PC-9 (cell line): ENCODE results near the gene MAFB. TPM values are rescaled to one million over a fixed set of nuclear protein-coding genes. Genes with fewer than 3 reads are reported as not detected.

Experiments used
- BruUV-seq: library from RNA; stranded (reverse); fragments of 400-500 nt; replicated peaks from 2 replicates; lab custom pipeline; 2021; lab: Mats Ljungman, UMichigan
- CTCF ChIA-PET: fragments of 300-600 bp; sonication (Branson Sonifier 250); formaldehyde crosslinking; loops from one replicate; lab custom pipeline; 2022; ENCODE audit warnings: antibody characterized with exemption; lab: Charles Lee
- POLR2A ChIA-PET: fragments of 300-600 bp; sonication (Branson Sonifier 250); formaldehyde crosslinking; loops from one replicate; lab custom pipeline; 2022; ENCODE audit warnings: antibody characterized with exemption; ENCODE audit not compliant: unreplicated experiment; lab: Charles Lee
- DNase-seq, 2 experiments: peaks; one replicate each; pipeline versions ENCODE4 v3.0.0 to v3.0.0-alpha.2; 2015 to 2022; ENCODE audit warnings: mixed read lengths in 1 of 2
- H2AFZ ChIP-seq: fragments of 200-600 bp; sonication (generic); 2 replicates; pipeline ENCODE4 v1.8.1; 2017; ENCODE audit warnings: antibody characterized with exemption
- H3F3A ChIP-seq: fragments of 200-600 bp; sonication (generic); 2 replicates; pipeline ENCODE4 v1.8.1; 2017; ENCODE audit warnings: antibody characterized with exemption, mild to moderate bottlenecking, low read depth; ENCODE audit not compliant: insufficient read depth
- H3K27ac ChIP-seq: fragments of 200-600 bp; sonication (generic); 2 replicates; pipeline ENCODE4 v1.6.1; 2016; ENCODE audit warnings: mixed run types
- H3K27me3 ChIP-seq: fragments of 200-600 bp; sonication (generic); 2 replicates; pipeline ENCODE4 v1.6.1; 2016; ENCODE audit warnings: low read depth, mixed run types; ENCODE audit not compliant: insufficient read depth
- H3K36me3 ChIP-seq: fragments of 200-600 bp; sonication (generic); 2 replicates; pipeline ENCODE4 v1.6.1; 2016; ENCODE audit warnings: low read depth, mixed run types
- H3K4me1 ChIP-seq: fragments of 200-600 bp; sonication (generic); replicated peaks from 2 replicates; pipeline ENCODE4 v1.6.1; 2016; ENCODE audit warnings: mixed run types; ENCODE audit not compliant: insufficient read depth
- H3K4me2 ChIP-seq: fragments of 200-600 bp; sonication (generic); 2 replicates; pipeline ENCODE4 v1.6.1; 2017; ENCODE audit warnings: mixed run types
- H3K4me3 ChIP-seq: fragments of 200-600 bp; sonication (generic); 2 replicates; pipeline ENCODE4 v1.6.1; 2016; ENCODE audit warnings: mixed run types
- H3K79me2 ChIP-seq: fragments of 200-600 bp; sonication (generic); 2 replicates; pipeline ENCODE4 v1.6.1; 2017; ENCODE audit warnings: low read depth, mixed run types
- H3K9me2 ChIP-seq: fragments of 200-600 bp; sonication (generic); 2 replicates; pipeline ENCODE4 v1.8.1; 2017; ENCODE audit warnings: mild to moderate bottlenecking; ENCODE audit not compliant: insufficient read depth
- H3K9me3 ChIP-seq: fragments of 200-600 bp; sonication (generic); 2 replicates; pipeline ENCODE4 v1.8.1; 2016; ENCODE audit warnings: low read depth; ENCODE audit not compliant: insufficient read depth
- H4K20me1 ChIP-seq: fragments of 200-600 bp; sonication (generic); 2 replicates; pipeline ENCODE4 v1.8.1; 2017; ENCODE audit not compliant: insufficient read depth
- EZH2 ChIP-seq: fragments of 200-600 bp; sonication (generic); IDR thresholded peaks from 2 replicates; pipeline ENCODE4 v1.8.0; 2017; ENCODE audit warnings: antibody characterized with exemption, low read depth
- intact Hi-C: fragments of 100-400 bp; cut with micrococcal nuclease; formaldehyde crosslinking; loops from one replicate; pipeline ENCODE4 v1.10.0; 2022; ENCODE audit not compliant: unreplicated experiment
- total RNA-seq: library from RNA; stranded (reverse); gene quantifications from 2 replicates; pipeline ENCODE4 v1.2.3, GENCODE V29; 2021
- TF ChIP-seq, protein P1 (sequence below): fragments of 200-600 bp; sonication (generic); conservative IDR thresholded peaks from 2 replicates; pipeline ENCODE4 v1.6.1; 2017; ENCODE audit warnings: mixed run types, antibody characterized with exemption, mild to moderate bottlenecking, moderate library complexity

MAFB gene
- total RNA-seq, 1 experiment from 2014 or later: not detected

DNA sequence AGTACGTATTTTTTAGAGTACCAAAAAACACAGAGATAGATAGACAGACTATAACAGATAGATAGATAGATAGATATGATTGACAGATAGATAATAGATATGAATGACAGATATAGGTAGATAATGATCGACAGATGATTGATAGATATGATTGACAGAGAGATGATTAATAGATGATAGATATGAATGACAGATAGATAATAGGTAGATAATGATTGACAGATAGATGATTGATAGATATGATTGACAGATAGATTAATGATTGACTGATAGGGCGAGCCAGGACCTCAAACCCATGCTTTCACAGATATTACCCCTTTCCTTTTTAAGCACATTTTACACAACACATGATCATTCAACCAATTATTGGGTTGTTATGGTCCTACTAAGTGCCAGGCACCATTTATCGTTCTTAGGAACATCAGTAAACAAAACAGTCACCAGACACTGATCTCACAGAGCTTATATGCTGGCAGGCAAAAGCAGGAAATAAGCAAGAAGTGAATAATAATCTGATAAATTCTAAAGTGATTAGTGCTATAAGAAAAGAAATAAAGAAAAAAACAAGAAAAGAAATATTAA lies 11.6 kb downstream of the MAFB start:
- Histone ChIP-seq H3F3A (no peaks in the 10 kb centered on the region), H3K4me2 (no peak overlapping the region), H2AFZ (no peak overlapping the region), H3K79me2 (no peaks in the 10 kb centered on the region), H3K9me3 (no peaks in the 10 kb centered on the region), H4K20me1 (no peaks in the 10 kb centered on the region), H3K4me1 (no peaks in the 10 kb centered on the region), H3K27ac (no peak overlapping the region), H3K9me2 (no peaks in the 10 kb centered on the region), H3K27me3 (peaks cover 60% of the 10 kb centered on the region), H3K4me3 (no peak overlapping the region), H3K36me3 (no peaks in the 10 kb centered on the region)
- TF ChIP-seq EZH2: no peak
- TF ChIP-seq, protein P1, sequence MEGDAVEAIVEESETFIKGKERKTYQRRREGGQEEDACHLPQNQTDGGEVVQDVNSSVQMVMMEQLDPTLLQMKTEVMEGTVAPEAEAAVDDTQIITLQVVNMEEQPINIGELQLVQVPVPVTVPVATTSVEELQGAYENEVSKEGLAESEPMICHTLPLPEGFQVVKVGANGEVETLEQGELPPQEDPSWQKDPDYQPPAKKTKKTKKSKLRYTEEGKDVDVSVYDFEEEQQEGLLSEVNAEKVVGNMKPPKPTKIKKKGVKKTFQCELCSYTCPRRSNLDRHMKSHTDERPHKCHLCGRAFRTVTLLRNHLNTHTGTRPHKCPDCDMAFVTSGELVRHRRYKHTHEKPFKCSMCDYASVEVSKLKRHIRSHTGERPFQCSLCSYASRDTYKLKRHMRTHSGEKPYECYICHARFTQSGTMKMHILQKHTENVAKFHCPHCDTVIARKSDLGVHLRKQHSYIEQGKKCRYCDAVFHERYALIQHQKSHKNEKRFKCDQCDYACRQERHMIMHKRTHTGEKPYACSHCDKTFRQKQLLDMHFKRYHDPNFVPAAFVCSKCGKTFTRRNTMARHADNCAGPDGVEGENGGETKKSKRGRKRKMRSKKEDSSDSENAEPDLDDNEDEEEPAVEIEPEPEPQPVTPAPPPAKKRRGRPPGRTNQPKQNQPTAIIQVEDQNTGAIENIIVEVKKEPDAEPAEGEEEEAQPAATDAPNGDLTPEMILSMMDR: no peak
- intact Hi-C loops: no loop called here
- no TSS peak for BruUV-seq
- CTCF ChIA-PET: no interaction called here
- POLR2A ChIA-PET: no interaction called here
- DNase-seq: no peak

DNA sequence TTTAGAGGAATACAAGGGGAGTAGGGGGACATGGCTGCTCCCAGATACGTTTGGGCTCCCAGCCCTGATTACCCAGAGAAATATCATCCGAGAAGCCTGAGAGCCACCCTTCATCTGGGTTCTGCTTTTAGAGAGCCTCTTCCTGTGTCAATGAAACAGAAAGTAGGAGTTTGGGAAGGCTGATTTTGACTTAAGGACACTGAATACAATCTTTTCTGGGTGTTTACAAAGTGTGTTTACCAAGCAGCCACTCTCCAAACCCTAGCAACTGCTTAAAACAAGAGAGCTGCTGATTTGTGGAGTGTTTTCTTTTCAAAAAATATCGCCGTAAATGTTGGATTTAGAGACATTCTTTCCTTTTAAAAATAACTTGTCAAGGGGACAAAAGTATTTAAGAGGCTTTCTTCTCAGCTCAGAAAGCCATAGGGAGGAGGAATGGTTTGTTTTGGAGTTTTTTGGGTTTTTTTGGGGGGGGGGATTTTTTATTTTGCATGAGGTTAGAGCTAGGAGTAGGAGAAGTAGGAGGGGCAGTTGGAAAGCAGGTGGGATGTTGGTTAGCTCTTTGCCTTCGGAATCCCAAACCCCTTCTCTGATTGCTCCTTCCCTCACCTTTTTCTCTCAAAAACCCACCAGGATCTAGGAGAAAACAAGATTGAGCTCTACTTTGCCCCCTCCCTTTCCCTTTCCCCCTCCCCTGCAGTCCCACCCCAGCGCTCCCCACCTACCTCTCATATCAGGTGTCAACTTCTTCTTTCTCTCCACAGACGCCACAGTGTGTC lies 12.4 kb downstream of the MAFB start:
- H3K4me2 ChIP-seq: peak overlapping the region; percentile 23; the same call in 1 of the 2 replicates
- no peak for DNase-seq
- no peaks in the 10 kb centered on the region for H3K9me3 ChIP-seq
- no peaks in the 10 kb centered on the region for H3K9me2 ChIP-seq
- H3K27ac ChIP-seq: no peak overlapping the region
- H3K79me2 ChIP-seq: no peaks in the 10 kb centered on the region
- H3F3A ChIP-seq: no peaks in the 10 kb centered on the region
- TF ChIP-seq, protein P1: no peak
- TF ChIP-seq EZH2: no peak
- intact Hi-C loops: no loop called here
- H2AFZ ChIP-seq: no peak overlapping the region
- H3K4me3 ChIP-seq: no peak overlapping the region
- CTCF ChIA-PET: no interaction called here
- H3K4me1 ChIP-seq: no peaks in the 10 kb centered on the region
- H3K27me3 ChIP-seq: peaks cover 52% of the 10 kb centered on the region
- H3K36me3 ChIP-seq: no peaks in the 10 kb centered on the region
- no peaks in the 10 kb centered on the region for H4K20me1 ChIP-seq
- POLR2A ChIA-PET: no interaction called here
- BruUV-seq: no TSS peak

DNA sequence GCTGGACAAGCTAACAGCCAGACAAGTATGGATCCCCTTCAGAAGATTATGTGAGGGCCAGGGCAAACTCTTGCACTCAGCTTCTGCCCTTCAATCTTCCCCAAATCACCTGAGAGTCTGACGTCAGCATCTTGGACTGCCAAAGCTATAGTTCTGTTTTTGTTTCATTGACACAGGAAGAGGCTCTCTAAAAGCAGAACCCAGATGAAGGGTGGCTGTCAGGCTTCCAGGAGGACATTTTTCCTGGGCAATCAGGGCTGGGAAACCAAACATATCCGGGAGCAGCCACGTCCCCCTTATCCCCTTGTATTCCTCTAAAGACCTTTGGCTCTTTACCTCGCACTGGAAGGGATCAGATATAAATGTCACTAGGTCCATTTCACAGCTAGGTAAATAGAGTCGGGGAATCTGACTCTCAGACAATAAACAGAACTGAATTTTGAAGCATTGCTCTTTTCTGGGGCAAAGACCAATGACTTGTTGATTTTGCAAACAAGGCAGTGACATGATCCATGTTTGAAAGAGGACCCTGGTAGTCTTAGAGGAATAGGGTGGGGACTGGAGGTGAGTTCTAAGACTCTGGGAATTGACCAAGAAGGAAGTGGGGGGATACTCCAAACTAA lies 13.3 kb downstream of the MAFB start:
- no peak overlapping the region for H3K4me3 ChIP-seq
- no TSS peak for BruUV-seq
- no peak for DNase-seq
- POLR2A ChIA-PET: no interaction called here
- no peaks in the 10 kb centered on the region for H4K20me1 ChIP-seq
- H3K27ac ChIP-seq: no peak overlapping the region
- no peak overlapping the region for H2AFZ ChIP-seq
- no peaks in the 10 kb centered on the region for H3F3A ChIP-seq
- H3K4me2 ChIP-seq: no peak overlapping the region
- no peaks in the 10 kb centered on the region for H3K4me1 ChIP-seq
- peaks cover 43% of the 10 kb centered on the region for H3K27me3 ChIP-seq
- CTCF ChIA-PET: no interaction called here
- intact Hi-C loops: no loop called here
- no peaks in the 10 kb centered on the region for H3K9me2 ChIP-seq
- H3K36me3 ChIP-seq: no peaks in the 10 kb centered on the region
- no peaks in the 10 kb centered on the region for H3K9me3 ChIP-seq
- no peaks in the 10 kb centered on the region for H3K79me2 ChIP-seq
- TF ChIP-seq EZH2: no peak
- TF ChIP-seq, protein P1: no peak
